ENCODE data around the gene KCNH4.
"Not testable (repeated sequence)": the region's sequence is repeated elsewhere in the genome, so short reads cannot be mapped to it uniquely, and the experiment has no call there.

KCNH4 gene

DNA sequence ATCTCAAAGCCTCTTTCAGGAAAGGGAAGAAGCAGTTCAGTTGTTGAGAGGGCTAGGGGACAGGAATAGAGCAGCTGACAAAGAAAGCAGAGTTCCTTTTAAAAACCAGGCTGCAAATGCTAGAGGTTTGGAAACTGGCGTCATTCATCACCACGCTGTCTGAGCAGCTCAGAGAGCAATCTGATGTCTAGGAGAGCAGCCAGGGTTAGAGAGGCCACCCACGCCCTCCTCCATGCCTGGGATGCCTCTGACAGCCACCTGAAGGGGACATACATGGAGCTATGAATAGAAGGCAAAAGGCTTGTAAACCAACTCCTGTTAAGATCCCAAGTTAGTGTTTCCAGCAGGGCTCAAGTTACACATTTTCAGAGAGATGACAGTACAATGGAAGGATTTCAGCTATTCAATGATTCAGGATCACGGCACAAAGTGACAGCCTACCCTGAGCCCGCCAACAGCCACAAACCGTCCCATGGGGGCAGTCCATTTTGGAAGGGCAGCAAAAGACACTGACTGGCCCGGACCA is 38.5 kb downstream of the KCNH4 start:
- H3K27ac Mint-ChIP-seq, result no peak overlapping the region
- peaks cover 25% of the 10 kb centered on the region for H3K36me3 Mint-ChIP-seq (ENCODE audit: low read depth)
- no peaks in the 10 kb centered on the region for H3K27me3 Mint-ChIP-seq
- peaks cover 13% of the 10 kb centered on the region for H3K4me1 Mint-ChIP-seq
- DNase-seq (no peak), ATAC-seq (no peak)
- H3K4me3 Mint-ChIP-seq, result no peak overlapping the region
- H3K9me3 Mint-ChIP-seq, result no peaks in the 10 kb centered on the region

DNA sequence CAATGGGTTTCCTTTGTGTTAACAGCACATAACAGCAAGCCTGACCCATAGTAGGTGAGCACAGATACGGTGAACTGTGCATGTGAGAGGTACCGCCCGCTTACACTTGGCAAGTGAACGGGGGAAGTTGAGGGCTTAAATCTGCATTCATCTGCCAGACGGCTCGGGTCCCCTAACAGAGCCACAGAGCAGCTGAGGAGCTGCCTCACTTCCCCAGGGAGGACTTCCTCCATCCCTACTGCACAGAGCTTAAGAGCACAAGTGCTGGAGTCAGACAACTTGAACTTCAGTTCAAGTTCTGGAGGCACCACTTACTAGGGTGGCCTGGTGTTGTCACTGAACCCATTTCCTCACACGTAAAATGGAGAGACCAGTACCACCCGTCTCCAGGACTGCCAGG is 39.6 kb downstream of the KCNH4 start:
- no peak overlapping the region for H3K27ac Mint-ChIP-seq
- DNase-seq, result no peak
- no peak for ATAC-seq
- H3K9me3 Mint-ChIP-seq, result no peaks in the 10 kb centered on the region
- H3K27me3 Mint-ChIP-seq, result no peaks in the 10 kb centered on the region
- H3K36me3 Mint-ChIP-seq (ENCODE audit: low read depth), result peaks cover 25% of the 10 kb centered on the region
- peaks cover 17% of the 10 kb centered on the region for H3K4me1 Mint-ChIP-seq
- H3K4me3 Mint-ChIP-seq, result no peak overlapping the region

DNA sequence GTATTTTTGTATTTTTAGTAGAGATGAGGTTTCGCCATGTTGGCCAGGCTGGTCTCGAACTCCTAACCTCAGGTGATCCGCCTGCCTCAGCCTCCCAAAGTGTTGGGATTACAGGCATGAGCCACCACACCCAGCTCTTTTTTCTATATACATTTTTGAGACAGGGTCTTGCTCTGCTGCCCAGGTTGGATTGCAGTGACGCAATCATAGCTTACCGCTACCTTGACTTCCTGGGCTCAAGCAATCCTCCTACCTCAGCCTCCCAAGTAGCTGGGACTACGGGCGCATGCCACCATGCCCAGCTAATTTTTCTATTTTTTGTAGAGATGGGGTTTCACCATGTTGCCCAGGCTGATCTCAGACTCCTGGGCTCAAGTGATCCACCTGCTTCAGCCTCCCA is 40.3 kb downstream of the KCNH4 start:
- not testable (repeated sequence) for H3K27ac Mint-ChIP-seq, H3K27me3 Mint-ChIP-seq

DNA sequence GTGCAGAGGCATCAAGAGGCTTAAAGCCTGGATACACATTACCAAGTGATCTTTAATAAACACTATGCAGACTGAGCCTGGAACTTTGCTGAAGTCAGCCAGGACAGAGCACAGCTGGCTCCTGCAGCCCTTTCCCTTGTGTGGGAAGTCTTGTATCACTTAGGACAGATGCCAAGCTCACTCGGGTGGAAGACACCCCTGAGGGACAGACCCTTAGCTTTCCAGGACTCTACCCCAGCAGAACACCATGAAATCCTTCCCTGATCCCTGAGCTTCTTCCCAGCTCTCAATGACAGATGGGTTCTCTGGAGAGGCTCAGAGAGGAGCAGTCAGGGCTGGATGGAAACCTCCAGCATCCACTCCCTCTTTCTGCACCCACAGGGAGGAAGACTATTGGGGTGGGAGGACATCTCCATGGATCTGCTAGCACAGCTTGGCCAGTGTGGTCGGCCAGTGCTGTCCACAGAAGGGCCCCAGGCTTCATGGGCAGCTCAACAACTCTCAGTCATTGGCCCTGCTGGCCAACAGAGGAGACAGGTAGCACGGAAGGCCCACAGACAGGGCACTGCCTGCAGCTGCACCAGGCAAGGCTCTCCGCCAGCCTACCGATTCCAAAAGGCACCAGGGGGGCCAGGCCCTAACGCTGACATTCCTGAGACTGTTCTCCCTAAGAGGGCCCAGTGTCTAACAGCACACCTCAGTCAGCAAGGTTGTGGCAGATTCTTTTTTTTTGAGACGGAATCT is 42.0 kb downstream of the KCNH4 start:
- Mint-ChIP-seq H3K4me3 (no peak overlapping the region), H3K4me1 (peaks cover 37% of the 10 kb centered on the region), H3K9me3 (no peaks in the 10 kb centered on the region), H3K36me3 (ENCODE audit: low read depth) (peaks cover 22% of the 10 kb centered on the region), H3K27me3 (no peaks in the 10 kb centered on the region), H3K27ac (no peak overlapping the region)
- ATAC-seq (no peak), DNase-seq (no peak)

More for the DNA sequence above, 40.3 kb downstream of the KCNH4 start:
- not testable (repeated sequence) for H3K9me3 Mint-ChIP-seq, ATAC-seq, DNase-seq, H3K4me3 Mint-ChIP-seq
- peaks cover 24% of the 10 kb centered on the region for H3K4me1 Mint-ChIP-seq
- H3K36me3 Mint-ChIP-seq (ENCODE audit: low read depth), result peaks cover 23% of the 10 kb centered on the region

DNA sequence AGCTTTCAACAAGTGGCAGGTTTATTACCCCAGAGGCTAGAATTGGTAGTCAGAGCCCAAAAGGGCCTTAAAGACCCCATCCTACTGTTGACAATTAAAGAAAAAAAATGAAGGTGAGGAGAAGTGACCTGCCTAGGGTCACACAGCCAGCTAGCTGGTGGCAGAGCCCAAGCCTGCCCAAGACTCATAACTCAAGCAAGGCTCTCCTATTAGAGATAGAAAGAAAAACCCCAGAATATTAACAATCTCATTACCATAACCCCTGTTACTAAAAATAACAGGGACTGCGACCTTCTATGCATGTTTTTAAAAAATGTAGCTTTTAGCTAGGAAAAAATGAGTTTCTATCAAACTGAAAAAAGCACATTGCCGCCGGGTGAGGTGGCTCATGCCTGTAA is 44.3 kb downstream of the KCNH4 start:
- H3K9me3 Mint-ChIP-seq, result no peaks in the 10 kb centered on the region
- H3K27ac Mint-ChIP-seq, result no peak overlapping the region
- H3K27me3 Mint-ChIP-seq, result no peaks in the 10 kb centered on the region
- no peak overlapping the region for H3K4me3 Mint-ChIP-seq
- DNase-seq, result no peak
- H3K4me1 Mint-ChIP-seq, result peaks cover 50% of the 10 kb centered on the region
- H3K36me3 Mint-ChIP-seq (ENCODE audit: low read depth), result peaks cover 12% of the 10 kb centered on the region
- ATAC-seq, result no peak

DNA sequence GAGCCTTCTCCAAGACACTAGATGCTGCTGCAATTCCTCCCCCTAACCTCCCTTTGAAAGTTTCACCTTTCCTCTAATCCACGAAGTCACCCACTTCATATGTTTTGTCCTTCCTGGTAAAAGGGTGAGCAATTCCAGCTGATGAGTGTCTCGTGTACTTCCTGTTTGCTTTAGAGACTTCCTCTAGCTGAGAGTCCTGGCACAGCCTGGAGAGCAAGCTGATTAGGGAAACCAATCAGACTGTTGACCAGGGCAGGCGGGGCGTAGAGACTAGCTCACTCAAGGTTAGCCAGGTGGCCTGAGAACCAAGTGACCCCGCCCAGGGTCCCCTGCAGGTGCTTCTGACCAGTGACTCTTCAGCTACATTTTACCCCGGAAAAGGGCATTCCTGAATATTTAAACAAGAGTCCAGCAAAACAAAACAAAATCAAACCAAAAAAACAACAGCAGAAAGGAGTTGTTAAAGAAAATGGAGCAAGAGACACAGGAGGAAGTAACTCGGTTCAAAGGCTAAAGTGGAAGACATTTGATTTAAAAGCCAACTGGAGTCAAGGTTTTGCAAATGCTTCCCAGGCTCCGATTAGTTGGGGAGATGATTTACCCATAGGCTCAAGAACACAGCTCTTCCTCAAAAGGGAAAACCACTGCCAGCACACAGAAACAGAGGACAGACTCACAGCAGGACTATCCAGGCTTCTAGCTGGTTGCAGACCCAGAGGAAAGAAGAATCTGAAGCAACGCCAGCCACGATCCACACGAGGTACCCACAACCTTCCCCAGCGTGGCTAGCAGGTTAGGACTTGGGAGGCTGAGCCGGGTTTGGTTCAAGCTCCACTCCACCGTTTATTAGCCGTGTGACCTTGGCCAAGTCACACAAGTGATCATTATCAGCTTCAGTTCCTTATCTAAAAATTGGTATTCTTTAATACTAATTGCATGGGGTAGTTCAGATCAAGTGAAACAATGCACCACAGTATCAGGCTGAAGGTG is 45.0 kb downstream of the KCNH4 start:
- ATAC-seq (no peak), DNase-seq (no peak)
- H3K27ac Mint-ChIP-seq, result peak overlapping the region; percentile 17
- no peaks in the 10 kb centered on the region for H3K9me3 Mint-ChIP-seq
- no peak overlapping the region for H3K4me3 Mint-ChIP-seq
- peaks cover 56% of the 10 kb centered on the region for H3K4me1 Mint-ChIP-seq
- peaks cover 9% of the 10 kb centered on the region for H3K36me3 Mint-ChIP-seq (ENCODE audit: low read depth)
- H3K27me3 Mint-ChIP-seq, result no peaks in the 10 kb centered on the region

DNA sequence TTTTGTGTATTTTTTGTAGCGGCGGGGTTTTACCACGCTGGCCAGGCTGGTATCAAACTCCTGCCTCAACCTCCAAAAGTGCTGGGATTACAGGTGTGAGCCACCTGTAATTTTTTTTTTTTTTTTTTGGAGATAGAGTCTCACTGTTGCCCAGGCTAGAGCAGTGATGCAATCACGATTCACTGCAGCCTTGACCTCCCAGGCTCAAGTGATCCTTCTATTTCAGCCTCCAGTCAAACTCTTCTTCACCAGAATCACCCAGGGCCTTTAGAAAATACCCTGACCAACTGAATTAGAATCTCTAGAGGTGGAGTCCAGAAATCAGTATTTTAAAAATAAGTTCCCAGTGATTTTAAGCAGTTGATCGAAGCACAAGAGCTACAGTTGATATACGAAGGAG is 45.8 kb downstream of the KCNH4 start:
- H3K4me3 Mint-ChIP-seq, result no peak overlapping the region
- peaks cover 14% of the 10 kb centered on the region for H3K36me3 Mint-ChIP-seq (ENCODE audit: low read depth)

DNA sequence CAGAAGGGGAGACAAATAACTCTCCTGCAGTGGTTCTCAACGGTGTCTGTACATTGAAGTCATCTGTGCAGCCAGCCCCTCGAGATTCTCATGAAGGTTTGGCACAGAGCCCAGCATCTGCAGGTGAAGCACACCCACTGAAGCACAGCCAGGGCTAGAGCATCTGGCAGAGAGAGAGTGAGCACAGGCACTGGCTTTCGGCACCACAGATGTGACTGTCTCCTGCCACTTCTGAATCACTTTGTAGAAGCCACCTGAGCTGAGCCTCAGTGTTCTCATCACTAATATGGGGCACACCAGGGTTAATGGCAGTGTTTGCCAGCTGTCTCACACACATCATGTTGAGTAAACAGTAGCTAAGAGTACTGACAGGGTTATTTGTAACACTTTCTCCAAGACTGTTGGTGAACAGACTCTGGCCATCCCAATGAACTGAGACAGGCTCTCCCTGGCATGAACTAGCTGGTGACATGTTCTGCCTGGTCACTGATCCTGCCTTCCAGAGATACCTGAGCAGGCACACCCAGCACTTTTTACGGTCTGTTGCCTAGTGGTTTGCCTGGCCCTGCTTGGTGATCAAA is 47.4 kb downstream of the KCNH4 start:
- peak; percentile 54 for ATAC-seq
- H3K9me3 Mint-ChIP-seq, result no peaks in the 10 kb centered on the region
- peak overlapping the region; percentile 19 for H3K27ac Mint-ChIP-seq
- no peaks in the 10 kb centered on the region for H3K27me3 Mint-ChIP-seq
- H3K4me1 Mint-ChIP-seq, result peaks cover 61% of the 10 kb centered on the region
- H3K4me3 Mint-ChIP-seq, result peak overlapping the region; percentile 16
- H3K36me3 Mint-ChIP-seq (ENCODE audit: low read depth), result peaks cover 26% of the 10 kb centered on the region
- peak; percentile 36 for DNase-seq

More for the DNA sequence above, 45.8 kb downstream of the KCNH4 start:
- peaks cover 59% of the 10 kb centered on the region for H3K4me1 Mint-ChIP-seq
- no peak for ATAC-seq
- H3K27ac Mint-ChIP-seq, result no peak overlapping the region
- no peaks in the 10 kb centered on the region for H3K9me3 Mint-ChIP-seq
- H3K27me3 Mint-ChIP-seq, result no peaks in the 10 kb centered on the region
- DNase-seq, result no peak

DNA sequence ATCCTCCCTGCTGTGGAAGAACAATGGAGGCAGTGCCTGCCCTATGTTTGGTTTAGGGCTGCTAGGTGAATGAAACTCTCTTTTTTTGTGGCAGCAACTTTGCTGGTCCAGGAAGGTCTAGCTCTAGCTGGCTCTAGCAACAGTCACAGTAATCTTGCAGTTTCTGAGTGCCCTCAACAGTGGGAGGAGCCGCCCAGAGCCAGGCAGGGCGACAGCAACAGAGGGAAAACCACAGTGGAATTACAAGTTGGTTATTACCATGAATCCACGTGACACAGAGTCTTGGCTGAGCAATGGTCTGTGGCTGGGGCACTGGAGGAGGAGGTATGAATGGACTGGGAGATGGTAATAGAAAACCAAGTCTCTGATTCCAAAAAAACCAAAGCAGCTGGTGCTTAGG is 48.0 kb downstream of the KCNH4 start:
- Mint-ChIP-seq H3K9me3 (no peaks in the 10 kb centered on the region), H3K36me3 (ENCODE audit: low read depth) (peaks cover 32% of the 10 kb centered on the region), H3K27ac (peak overlapping the region; percentile 19), H3K4me1 (peaks cover 66% of the 10 kb centered on the region), H3K4me3 (peak overlapping the region; percentile 16), H3K27me3 (no peaks in the 10 kb centered on the region)
- DNase-seq, result peak; percentile 40
- ATAC-seq, result peak; percentile 81

DNA sequence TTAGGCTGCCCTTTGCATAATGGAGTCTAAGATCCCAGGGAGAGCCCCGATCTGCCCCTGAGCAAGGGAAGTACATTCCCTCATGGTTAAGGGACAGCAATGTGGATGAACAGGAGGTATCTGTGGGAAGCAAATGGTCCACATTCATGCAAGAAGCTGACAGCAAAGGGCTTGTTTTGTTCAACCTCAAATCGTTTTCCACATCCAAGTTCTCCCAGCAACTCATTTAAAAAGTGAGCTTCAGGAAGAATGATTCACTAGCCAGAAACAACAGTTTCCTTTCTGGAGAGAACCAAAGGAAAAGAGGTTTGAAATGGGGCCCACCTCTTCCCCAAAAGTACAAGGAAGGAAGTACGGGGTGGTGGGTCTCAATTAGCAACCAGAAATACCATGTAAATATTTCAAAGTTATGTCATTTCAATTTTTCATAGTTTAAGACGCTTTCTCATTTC is 48.9 kb downstream of the KCNH4 start:
- H3K4me3 Mint-ChIP-seq, result no peak overlapping the region
- H3K4me1 Mint-ChIP-seq, result peaks cover 66% of the 10 kb centered on the region
- H3K27me3 Mint-ChIP-seq, result no peaks in the 10 kb centered on the region
- peak overlapping the region; percentile 32 for H3K27ac Mint-ChIP-seq
- DNase-seq (no peak), ATAC-seq (no peak)
- no peaks in the 10 kb centered on the region for H3K9me3 Mint-ChIP-seq
- H3K36me3 Mint-ChIP-seq (ENCODE audit: low read depth), result peaks cover 36% of the 10 kb centered on the region

DNA sequence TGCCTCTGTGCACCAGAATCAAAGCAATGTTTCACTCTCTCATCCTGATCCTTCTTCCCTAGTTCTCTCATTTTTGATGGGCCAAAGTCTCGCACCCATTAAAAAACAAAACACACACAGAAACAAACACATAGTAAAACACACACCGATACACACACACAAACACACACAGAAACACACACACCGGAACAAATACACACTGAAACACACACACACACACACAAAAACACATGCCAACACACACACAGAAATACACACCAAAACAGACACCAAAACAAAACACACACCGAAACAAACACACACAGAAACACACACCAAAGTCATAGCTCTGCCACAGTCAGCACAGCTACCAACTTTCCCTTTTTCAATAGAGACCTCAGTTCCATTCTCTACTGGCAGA is 49.7 kb downstream of the KCNH4 start:
- no peak for ATAC-seq
- Mint-ChIP-seq H3K9me3 (no peaks in the 10 kb centered on the region), H3K4me1 (peaks cover 59% of the 10 kb centered on the region), H3K27me3 (no peaks in the 10 kb centered on the region), H3K36me3 (ENCODE audit: low read depth) (peaks cover 42% of the 10 kb centered on the region), H3K27ac (peak overlapping the region; percentile 3), H3K4me3 (no peak overlapping the region)
- DNase-seq, result no peak

DNA sequence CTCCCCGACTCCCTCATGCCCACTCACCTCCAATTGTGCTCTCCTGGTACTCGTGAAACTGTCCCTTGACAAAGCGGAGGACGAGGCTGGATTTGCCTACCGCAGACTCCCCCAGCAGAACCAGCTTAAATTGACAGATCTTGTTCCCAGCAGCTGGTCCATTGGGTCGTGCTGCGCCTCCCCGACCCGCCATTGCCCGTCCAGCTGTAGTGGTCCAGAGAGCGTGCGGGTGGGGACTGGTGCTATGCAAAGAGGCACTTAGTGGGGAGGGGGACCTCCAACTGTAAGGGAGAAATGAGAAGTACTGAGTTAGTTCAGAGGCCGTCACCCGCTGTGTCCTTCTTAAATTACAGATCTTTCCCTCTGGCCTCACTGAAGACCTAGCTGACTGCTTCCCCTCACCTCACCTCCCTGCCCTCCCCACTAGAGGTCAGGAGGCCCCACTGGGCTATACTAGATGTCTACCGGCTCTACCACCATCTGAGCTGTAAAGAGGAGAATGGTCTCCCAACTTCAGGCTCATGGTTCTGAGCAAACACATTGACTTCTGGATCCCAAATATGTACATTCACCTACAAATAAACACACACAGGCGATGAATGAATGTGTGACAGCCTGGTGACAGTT is 50.5 kb downstream of the KCNH4 start:
- Mint-ChIP-seq H3K27me3 (no peaks in the 10 kb centered on the region), H3K9me3 (no peaks in the 10 kb centered on the region), H3K4me3 (no peak overlapping the region), H3K36me3 (ENCODE audit: low read depth) (peaks cover 41% of the 10 kb centered on the region), H3K4me1 (peaks cover 51% of the 10 kb centered on the region), H3K27ac (peak overlapping the region; percentile 19)
- no peak for DNase-seq
- no peak for ATAC-seq

DNA sequence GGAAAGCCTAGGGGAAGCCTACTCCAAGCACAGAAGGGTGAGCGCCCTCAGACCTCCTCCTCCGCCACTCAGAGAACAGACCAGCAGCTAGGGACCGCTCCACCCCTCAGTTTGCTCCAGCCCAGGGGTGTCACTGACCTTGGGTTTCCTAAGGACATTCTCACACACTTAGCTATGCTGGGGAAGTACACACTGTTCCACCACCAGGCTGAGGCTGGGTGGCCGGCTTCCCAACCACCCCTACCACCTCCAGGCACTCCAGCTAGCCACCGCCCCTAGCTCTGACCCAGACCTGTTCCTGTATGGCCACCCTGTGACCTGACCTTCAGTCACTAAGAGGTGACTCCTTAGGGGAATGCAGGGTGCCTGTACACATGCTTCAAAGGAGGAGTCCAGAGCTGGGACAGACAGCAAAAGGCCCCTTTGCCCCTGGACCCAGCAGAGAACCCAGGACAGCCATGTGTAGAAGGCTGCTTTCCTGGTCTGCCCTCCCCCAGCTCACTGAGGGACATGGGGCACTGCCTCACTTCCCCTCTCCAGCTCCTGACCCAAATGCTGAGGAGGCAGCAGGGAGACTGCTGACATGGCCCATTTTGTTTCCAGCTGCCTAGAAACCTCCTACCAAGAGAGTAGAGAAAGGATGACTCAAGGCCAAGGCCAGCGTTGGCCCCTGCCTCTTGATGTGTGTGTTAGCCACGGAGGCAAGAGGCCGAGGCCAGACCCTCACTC is 51.7 kb downstream of the KCNH4 start:
- H3K9me3 Mint-ChIP-seq, result no peaks in the 10 kb centered on the region
- peak overlapping the region; percentile 85 for H3K27ac Mint-ChIP-seq
- no peak overlapping the region for H3K4me3 Mint-ChIP-seq
- DNase-seq, result no peak
- H3K4me1 Mint-ChIP-seq, result peaks cover 44% of the 10 kb centered on the region
- H3K27me3 Mint-ChIP-seq, result no peaks in the 10 kb centered on the region
- H3K36me3 Mint-ChIP-seq (ENCODE audit: low read depth), result peaks cover 45% of the 10 kb centered on the region
- no peak for ATAC-seq
